Measurements from ENCODE around the gene ITGB5.

GRCh38 chr3:124777762-124778470 is 109.2 kb downstream of the ITGB5 start:
- TF ChIP-seq CTCF (IDR thresholded peaks at IDR 0.05) (no peak), EZH2 (IDR thresholded peaks at IDR 0.05; ENCODE audit: borderline replicate concordance, insufficient read depth, low read depth, low read length, poor library complexity, severe bottlenecking) (no peak)
